ENCODE results near the gene PBX1.

- TF ChIP-seq CTCF (IDR thresholded peaks at IDR 0.05) (no peak), ZNF512 (CRISPR knock-in tag; IDR thresholded peaks at IDR 0.05; ENCODE audit: borderline replicate concordance) (no peak), MLX (CRISPR knock-in tag; IDR thresholded peaks at IDR 0.05) (no peak), KAT7 (CRISPR knock-in tag; IDR thresholded peaks at IDR 0.05; ENCODE audit: borderline replicate concordance) (no peak), FOXJ3 (CRISPR knock-in tag; IDR thresholded peaks at IDR 0.05; ENCODE audit: borderline replicate concordance) (no peak), ESRRA (CRISPR knock-in tag; IDR thresholded peaks at IDR 0.05; ENCODE audit: borderline replicate concordance) (no peak), TEAD4 (CRISPR knock-in tag; IDR thresholded peaks at IDR 0.05) (no peak), ZSCAN18 (CRISPR knock-in tag; IDR thresholded peaks at IDR 0.05) (no peak), SP1 (CRISPR knock-in tag; conservative IDR thresholded peaks at IDR 0.05) (no peak), IRF1 (CRISPR knock-in tag; IDR thresholded peaks at IDR 0.05) (no peak)
These were observed 108.0 kb downstream of the PBX1 start for GRCh38 chr1:164667001-164667400.
